ENCODE data around the gene TFF1.

TFF1 gene

GRCh38 chr21:42344631-42345030 lies 21.7 kb downstream of the TFF1 start:
- no peak for ATAC-seq
- TF ChIP-seq ISL1 (CRISPR knock-in tag; IDR thresholded peaks at IDR 0.05) (no peak), CREB5 (CRISPR knock-in tag; IDR thresholded peaks at IDR 0.05; ENCODE audit: low read depth) (no peak), SNAI2 (CRISPR knock-in tag; IDR thresholded peaks at IDR 0.05) (no peak), GLIS3 (CRISPR knock-in tag; IDR thresholded peaks at IDR 0.05) (no peak), ZFP30 (CRISPR knock-in tag; IDR thresholded peaks at IDR 0.05) (no peak), RARB (CRISPR knock-in tag; IDR thresholded peaks at IDR 0.05) (no peak), CSRNP3 (CRISPR knock-in tag; IDR thresholded peaks at IDR 0.05) (no peak), POU6F1 (CRISPR knock-in tag; IDR thresholded peaks at IDR 0.05; ENCODE audit: borderline replicate concordance, low read depth) (no peak), ZC3H10 (CRISPR knock-in tag; IDR thresholded peaks at IDR 0.05) (no peak)

- no peak for ATAC-seq
- no peak for TF ChIP-seq ZNF565 (CRISPR knock-in tag; conservative IDR thresholded peaks at IDR 0.05; ENCODE audit: low read depth)
- no peak for TF ChIP-seq ZNF70 (CRISPR knock-in tag; IDR thresholded peaks at IDR 0.05)
- TF ChIP-seq ISL1 (CRISPR knock-in tag; IDR thresholded peaks at IDR 0.05) = no peak
- TF ChIP-seq PATZ1 (CRISPR knock-in tag; IDR thresholded peaks at IDR 0.05; ENCODE audit: borderline replicate concordance) = no peak
- TF ChIP-seq POU6F1 (CRISPR knock-in tag; IDR thresholded peaks at IDR 0.05; ENCODE audit: borderline replicate concordance, low read depth) = no peak
- no peak for TF ChIP-seq RARB (CRISPR knock-in tag; IDR thresholded peaks at IDR 0.05)
Measured at GRCh38 chr21:42343963-42344510, 22.3 kb downstream of the TFF1 start.

GRCh38 chr21:42343556-42343955 lies 22.8 kb downstream of the TFF1 start:
- TF ChIP-seq BACH2 (CRISPR knock-in tag; IDR thresholded peaks at IDR 0.05; ENCODE audit: borderline replicate concordance) (no peak), ZFP3 (CRISPR knock-in tag; IDR thresholded peaks at IDR 0.05) (no peak), ZFP30 (CRISPR knock-in tag; IDR thresholded peaks at IDR 0.05) (no peak), SNAI2 (CRISPR knock-in tag; IDR thresholded peaks at IDR 0.05) (no peak), OSR1 (CRISPR knock-in tag; IDR thresholded peaks at IDR 0.05) (no peak), ZNF8 (CRISPR knock-in tag; IDR thresholded peaks at IDR 0.05) (no peak), CSRNP3 (CRISPR knock-in tag; IDR thresholded peaks at IDR 0.05) (no peak)
- ATAC-seq = no peak

- TF ChIP-seq ZNF70 (CRISPR knock-in tag; IDR thresholded peaks at IDR 0.05) (no peak), ARNTL (CRISPR knock-in tag; IDR thresholded peaks at IDR 0.05; ENCODE audit: borderline replicate concordance, low read depth) (no peak), CREB5 (CRISPR knock-in tag; IDR thresholded peaks at IDR 0.05; ENCODE audit: low read depth) (no peak)
- no peak for ATAC-seq
Measured at GRCh38 chr21:42343101-42343500, 23.2 kb downstream of the TFF1 start.

Data from SK-N-SH treated with all-trans-retinoic acid at 6 μM for 48 hours (cell line).